RKO (cell line): ENCODE measurements around the gene DAPK2.
A peak's percentile ranks its signal among the peaks of the same experiment; 100 is the strongest.
"Not testable (repeated sequence)": the region's sequence is repeated elsewhere in the genome, so short reads cannot be mapped to it uniquely, and the experiment has no call there.

Source experiments
- DNase-seq: peaks from one replicate; pipeline ENCODE4 v3.0.0-alpha.2; 2016; ENCODE audit warnings: low spot score

DAPK2 gene

DNA sequence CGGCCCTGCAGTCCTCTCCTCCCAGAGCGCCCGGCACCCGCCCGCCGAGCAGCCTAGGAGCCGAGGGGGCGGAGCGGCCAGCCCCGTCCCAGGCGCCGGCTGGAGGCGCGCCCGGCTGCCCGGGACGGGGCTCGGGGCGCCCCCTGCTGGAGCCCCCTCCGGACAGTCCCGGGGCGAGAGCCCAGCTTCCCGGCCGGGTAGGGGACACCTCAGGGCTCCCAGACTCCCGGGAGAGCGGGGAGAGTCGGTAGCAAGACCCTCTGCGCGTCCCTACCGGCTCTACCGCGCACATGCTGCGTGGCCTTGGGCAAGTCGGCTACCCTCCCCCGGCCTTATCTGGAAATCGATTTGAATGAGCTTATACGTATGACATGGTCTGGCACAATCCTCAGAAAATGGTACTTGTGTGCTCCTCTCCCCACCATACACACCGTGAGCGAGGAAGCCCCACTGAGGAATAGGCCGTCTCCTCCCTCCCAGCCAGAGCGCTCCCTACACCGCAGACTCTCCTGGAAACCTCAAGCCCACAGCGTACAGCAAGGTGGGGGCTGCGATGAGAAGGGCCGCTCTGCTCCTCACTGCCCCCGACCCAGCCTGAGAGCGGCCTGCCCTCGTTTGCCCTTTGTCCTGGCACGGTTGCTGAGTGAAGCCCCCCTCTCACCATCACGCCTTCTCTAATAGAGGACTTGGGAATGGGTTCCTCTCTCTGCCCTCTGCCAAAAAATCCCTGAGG, at the start of gene DAPK2:
DAPK2 (minus strand) TSS at position 65 of the 733 bp plus-strand sequence. CDS start 6,224 bp downstream, outside the sequence.
- DNase-seq, result peak; percentile 58

GRCh38 chr15:64095431-64095794, 49.1 kb upstream of the DAPK2 start:
- DNase-seq, result no peak

- DNase-seq, result peak; percentile 100
Measured at GRCh38 chr15:64093627-64094417, 47.5 kb upstream of the DAPK2 start, which contains the start of gene CIAO2A. TSS of gene CIAO2A (minus strand) at chr15:64093838. CDS start at chr15:64093768, 70 bp downstream.

DNA sequence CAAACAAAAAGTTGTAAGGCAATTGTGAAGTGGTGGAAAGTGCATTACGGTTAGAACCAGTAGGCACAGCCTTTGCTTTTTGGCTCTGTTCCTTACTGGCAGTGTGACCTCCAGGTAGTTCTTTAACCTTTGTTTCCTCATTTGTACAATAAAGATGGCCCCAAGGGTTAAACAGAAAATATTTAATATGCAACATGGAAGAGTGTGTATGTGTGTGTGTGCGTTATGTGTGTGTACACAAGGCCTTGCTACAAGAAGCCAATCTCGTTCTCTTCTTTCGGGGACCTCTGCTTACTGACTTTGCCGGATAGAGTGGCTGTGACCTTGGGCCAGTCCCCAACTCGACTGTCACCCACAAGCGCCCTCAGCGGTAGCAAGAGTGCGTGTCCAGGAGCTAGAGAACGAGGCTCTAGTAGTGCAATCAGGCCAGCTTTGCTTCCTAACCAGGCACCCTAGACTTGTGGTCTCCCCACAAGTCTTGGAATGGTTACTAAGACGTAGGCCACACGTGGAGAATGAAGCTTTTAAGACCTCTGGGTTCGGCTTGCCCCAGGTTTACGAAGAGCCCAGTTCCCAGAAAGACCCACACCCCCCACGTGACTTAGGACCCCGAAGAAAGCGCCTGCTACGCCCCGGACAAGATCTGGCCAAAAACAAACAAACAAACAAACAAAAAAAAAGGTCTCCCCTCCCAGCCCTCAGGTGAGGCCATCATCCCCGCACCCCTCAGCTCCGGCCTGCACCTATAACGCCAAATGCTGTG, 46.8 kb upstream of the DAPK2 start:
- DNase-seq, result peak; percentile 76

DNA sequence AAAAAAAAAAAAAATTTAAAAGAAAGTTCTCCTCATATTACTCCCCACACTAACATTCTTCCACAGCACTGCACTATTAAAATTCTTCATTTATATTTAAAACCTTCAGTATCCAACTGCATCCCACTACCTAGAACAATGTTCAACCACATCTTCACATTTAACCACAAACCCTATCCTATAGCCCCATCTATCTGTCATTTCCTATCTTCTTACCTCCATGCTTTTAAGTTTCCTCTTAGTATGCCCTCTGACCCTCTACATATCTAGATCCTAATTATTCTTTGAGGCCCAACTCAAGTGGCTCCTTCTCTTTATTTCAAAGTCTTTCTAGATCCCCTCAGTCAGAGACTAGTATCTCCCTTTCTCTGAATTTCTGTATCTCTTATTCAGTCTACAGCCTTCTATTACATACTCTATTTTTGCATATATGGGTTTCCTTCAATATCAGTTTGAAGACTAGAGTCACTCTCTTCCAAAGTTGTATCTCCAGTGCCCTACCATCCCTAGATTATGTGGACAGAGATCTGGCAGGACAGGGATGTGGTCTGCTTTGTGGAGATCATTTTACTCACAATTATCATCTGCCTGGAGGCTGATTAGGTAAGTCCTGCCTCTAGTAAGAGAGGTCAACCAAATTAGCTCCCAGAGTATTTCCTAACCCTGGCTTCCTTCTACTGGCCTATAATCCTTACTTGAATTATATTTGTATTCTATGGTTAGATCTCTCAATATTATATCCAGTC, 46.0 kb upstream of the DAPK2 start:
- peak; percentile 29 for DNase-seq

- no peak for DNase-seq
Measured at GRCh38 chr15:64090527-64090926, 44.2 kb upstream of the DAPK2 start.

- DNase-seq, result no peak
Measured at GRCh38 chr15:64089543-64090280, 43.4 kb upstream of the DAPK2 start.

GRCh38 chr15:64082757-64083156, 36.5 kb upstream of the DAPK2 start:
- no peak for DNase-seq

GRCh38 chr15:64073496-64073895, 27.2 kb upstream of the DAPK2 start:
- not testable (repeated sequence) for DNase-seq

GRCh38 chr15:64072812-64073211, 26.5 kb upstream of the DAPK2 start:
- DNase-seq, result no peak

DNA sequence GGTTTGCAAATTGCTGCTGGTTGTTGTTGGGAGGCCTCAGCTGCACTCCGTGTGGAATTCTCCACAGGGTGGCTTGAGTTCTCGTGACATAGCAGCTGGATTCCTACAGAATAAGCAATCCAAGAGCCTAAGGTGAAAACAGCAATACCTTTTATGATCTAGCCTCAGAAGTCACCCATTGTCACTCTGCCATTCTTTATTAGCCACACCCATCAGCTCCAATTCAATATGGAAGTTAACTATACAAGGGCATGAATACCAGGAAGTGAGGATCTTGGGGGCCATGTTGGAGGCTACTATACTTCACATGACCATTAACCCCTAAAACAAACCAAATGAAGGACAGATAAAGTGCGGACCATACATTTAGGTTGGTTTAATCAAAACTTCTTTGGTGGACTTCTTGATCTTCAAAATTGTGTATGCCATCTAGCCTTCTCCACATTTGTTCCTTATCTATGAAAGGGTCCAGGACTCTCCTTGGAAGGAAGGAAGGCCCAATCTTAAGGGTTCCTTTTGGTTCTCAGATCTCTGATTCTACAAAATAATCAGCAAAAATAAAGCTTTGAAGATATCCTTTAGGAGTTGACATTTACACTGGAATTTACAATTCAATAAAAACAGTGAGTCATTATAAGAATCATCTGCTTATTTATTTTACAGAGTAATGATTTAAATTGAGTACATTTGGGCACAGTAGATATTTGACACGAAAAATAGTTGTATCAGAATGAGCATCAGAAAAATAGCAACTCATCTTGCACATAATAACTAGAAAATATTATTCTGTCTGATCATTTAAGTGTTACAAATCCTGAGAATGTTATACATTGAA, 25.9 kb upstream of the DAPK2 start:
- DNase-seq, result no peak

- DNase-seq, result peak; percentile 82
Measured at GRCh38 chr15:64070965-64071851, 24.9 kb upstream of the DAPK2 start.

- DNase-seq, result no peak
Measured at GRCh38 chr15:64070106-64070505, 23.8 kb upstream of the DAPK2 start.

GRCh38 chr15:64068133-64068532, 21.8 kb upstream of the DAPK2 start:
- no peak for DNase-seq

DNA sequence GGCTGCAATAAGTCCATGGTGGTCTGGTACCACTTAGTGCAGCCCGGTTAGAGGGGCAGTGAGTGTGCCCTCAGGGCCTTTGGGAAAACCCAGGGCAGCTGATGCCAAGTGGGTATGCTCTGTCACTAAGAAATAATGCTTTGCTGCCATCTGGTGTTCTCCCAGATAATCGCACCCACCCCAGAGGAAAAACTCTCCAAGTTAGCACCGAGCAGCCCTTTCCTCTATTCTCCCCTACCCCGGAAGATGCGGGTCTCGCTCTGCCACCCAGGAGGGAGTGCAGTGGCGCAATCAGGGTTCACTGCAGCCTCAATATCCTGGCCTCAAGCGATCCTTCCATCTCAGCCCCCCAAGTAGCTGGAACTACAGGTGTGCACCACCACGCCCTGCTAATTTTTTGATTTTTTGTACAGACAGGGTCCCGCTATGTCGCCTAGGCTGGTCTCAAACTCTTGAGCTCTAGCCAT, 21.3 kb upstream of the DAPK2 start:
- peak; percentile 66 for DNase-seq

DNA sequence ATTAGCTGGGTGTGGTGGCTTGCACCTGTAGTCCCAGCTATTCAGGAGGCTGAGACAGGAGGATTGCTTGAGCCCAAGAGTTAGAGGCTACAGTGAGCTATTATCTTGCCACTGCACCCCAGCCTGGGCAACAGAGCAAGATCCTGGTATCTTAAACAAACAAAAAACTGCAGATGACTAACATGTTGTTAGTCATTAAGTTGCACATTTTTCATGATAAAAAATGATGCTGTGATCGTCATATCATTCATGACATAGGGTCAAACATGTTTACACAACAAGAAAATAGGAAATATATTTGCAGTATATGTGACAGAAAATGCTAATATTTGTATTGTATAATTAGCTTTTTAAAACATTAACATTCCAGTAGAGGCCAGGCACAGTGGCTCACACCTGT, 20.2 kb upstream of the DAPK2 start:
- DNase-seq, result peak; percentile 30

- DNase-seq, result no peak
Measured at GRCh38 chr15:64060716-64061115, 14.4 kb upstream of the DAPK2 start.

- not testable (repeated sequence) for DNase-seq
Measured at GRCh38 chr15:64059104-64059503, 12.8 kb upstream of the DAPK2 start.

- peak; percentile 68 for DNase-seq
Measured at GRCh38 chr15:64058279-64058678, 12.0 kb upstream of the DAPK2 start.
